Neural crest cell (in vitro differentiated cells): Measurements from ENCODE around the gene ANKHD1. TPM values are rescaled to one million over a fixed set of nuclear protein-coding genes. Genes with fewer than 3 reads are reported as not detected.

Experiments
- DNase-seq: peaks from one replicate; pipeline ENCODE4 v3.0.0; 2021; ENCODE audit warnings: low read depth, mixed read lengths, low spot score
- H3K27ac Mint-ChIP-seq: one replicate; pipeline ENCODE4 v1.8.0; 2021; ENCODE audit warnings: mild to moderate bottlenecking, mixed read lengths; ENCODE audit not compliant: unreplicated experiment
- H3K27me3 Mint-ChIP-seq: 2 replicates; pipeline ENCODE4 v1.8.0; 2021; ENCODE audit warnings: low read depth, mild to moderate bottlenecking, mixed read lengths
- H3K36me3 Mint-ChIP-seq: 2 replicates; pipeline ENCODE4 v1.8.0; 2021; ENCODE audit warnings: low read depth, mild to moderate bottlenecking, mixed read lengths
- H3K4me1 Mint-ChIP-seq: 2 replicates; pipeline ENCODE4 v1.8.0; 2021; ENCODE audit warnings: mixed read lengths
- H3K4me3 Mint-ChIP-seq: one replicate; pipeline ENCODE4 v1.8.0; 2021; ENCODE audit warnings: mild to moderate bottlenecking, mixed read lengths
- H3K9me3 Mint-ChIP-seq: 2 replicates; pipeline ENCODE4 v1.8.0; 2021; ENCODE audit warnings: mixed read lengths
- total RNA-seq: library from RNA; stranded (reverse); gene quantifications from 2 replicates; pipeline ENCODE4 v1.2.1, GENCODE V29; 2021
- TF ChIP-seq, protein P1 (sequence below): fragments of 200-600 bp; sonication (generic); conservative IDR thresholded peaks from 2 replicates; pipeline ENCODE4 v1.5.0; 2021; ENCODE audit warnings: antibody characterized with exemption, mild to moderate bottlenecking

The ANKHD1 gene
- total RNA-seq, 1 donor from 2014 or later, result 152 TPM

GRCh38 chr5:140382866-140383265 lies 18.8 kb upstream of the ANKHD1 start:
- Mint-ChIP-seq H3K4me3 (no peak overlapping the region), H3K9me3 (no peaks in the 10 kb centered on the region), H3K27me3 (no peaks in the 10 kb centered on the region), H3K4me1 (peaks cover 5% of the 10 kb centered on the region), H3K27ac (no peak overlapping the region), H3K36me3 (no peaks in the 10 kb centered on the region)
- no peak for DNase-seq
- TF ChIP-seq, protein P1, sequence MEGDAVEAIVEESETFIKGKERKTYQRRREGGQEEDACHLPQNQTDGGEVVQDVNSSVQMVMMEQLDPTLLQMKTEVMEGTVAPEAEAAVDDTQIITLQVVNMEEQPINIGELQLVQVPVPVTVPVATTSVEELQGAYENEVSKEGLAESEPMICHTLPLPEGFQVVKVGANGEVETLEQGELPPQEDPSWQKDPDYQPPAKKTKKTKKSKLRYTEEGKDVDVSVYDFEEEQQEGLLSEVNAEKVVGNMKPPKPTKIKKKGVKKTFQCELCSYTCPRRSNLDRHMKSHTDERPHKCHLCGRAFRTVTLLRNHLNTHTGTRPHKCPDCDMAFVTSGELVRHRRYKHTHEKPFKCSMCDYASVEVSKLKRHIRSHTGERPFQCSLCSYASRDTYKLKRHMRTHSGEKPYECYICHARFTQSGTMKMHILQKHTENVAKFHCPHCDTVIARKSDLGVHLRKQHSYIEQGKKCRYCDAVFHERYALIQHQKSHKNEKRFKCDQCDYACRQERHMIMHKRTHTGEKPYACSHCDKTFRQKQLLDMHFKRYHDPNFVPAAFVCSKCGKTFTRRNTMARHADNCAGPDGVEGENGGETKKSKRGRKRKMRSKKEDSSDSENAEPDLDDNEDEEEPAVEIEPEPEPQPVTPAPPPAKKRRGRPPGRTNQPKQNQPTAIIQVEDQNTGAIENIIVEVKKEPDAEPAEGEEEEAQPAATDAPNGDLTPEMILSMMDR, result no peak

GRCh38 chr5:140383300-140383699 lies 18.3 kb upstream of the ANKHD1 start:
- H3K4me1 Mint-ChIP-seq, result peaks cover 5% of the 10 kb centered on the region
- no peaks in the 10 kb centered on the region for H3K36me3 Mint-ChIP-seq
- DNase-seq, result no peak
- TF ChIP-seq, protein P1, result no peak
- no peaks in the 10 kb centered on the region for H3K27me3 Mint-ChIP-seq
- H3K9me3 Mint-ChIP-seq, result no peaks in the 10 kb centered on the region
- H3K4me3 Mint-ChIP-seq, result no peak overlapping the region
- H3K27ac Mint-ChIP-seq, result no peak overlapping the region

GRCh38 chr5:140388052-140388451 lies 13.6 kb upstream of the ANKHD1 start:
- H3K36me3 Mint-ChIP-seq, result peaks cover 2% of the 10 kb centered on the region
- no peak overlapping the region for H3K4me3 Mint-ChIP-seq
- peaks cover 5% of the 10 kb centered on the region for H3K4me1 Mint-ChIP-seq
- no peak overlapping the region for H3K27ac Mint-ChIP-seq
- DNase-seq, result no peak
- H3K27me3 Mint-ChIP-seq, result no peaks in the 10 kb centered on the region
- H3K9me3 Mint-ChIP-seq, result no peaks in the 10 kb centered on the region
- TF ChIP-seq, protein P1, result no peak

- peaks cover 2% of the 10 kb centered on the region for H3K36me3 Mint-ChIP-seq
- H3K4me1 Mint-ChIP-seq, result no peaks in the 10 kb centered on the region
- TF ChIP-seq, protein P1, result no peak
- H3K4me3 Mint-ChIP-seq, result no peak overlapping the region
- no peaks in the 10 kb centered on the region for H3K27me3 Mint-ChIP-seq
- no peaks in the 10 kb centered on the region for H3K9me3 Mint-ChIP-seq
- no peak overlapping the region for H3K27ac Mint-ChIP-seq
- no peak for DNase-seq
These were observed 10.3 kb upstream of the ANKHD1 start for GRCh38 chr5:140391312-140391711.

- Mint-ChIP-seq H3K4me3 (no peak overlapping the region), H3K27me3 (no peaks in the 10 kb centered on the region), H3K9me3 (no peaks in the 10 kb centered on the region), H3K36me3 (peaks cover 2% of the 10 kb centered on the region), H3K4me1 (no peaks in the 10 kb centered on the region), H3K27ac (no peak overlapping the region)
- no peak for DNase-seq
- TF ChIP-seq, protein P1, result no peak
These were observed 9.9 kb upstream of the ANKHD1 start for GRCh38 chr5:140391732-140392131.

- H3K4me3 Mint-ChIP-seq, result no peak overlapping the region
- H3K36me3 Mint-ChIP-seq, result peaks cover 2% of the 10 kb centered on the region
- H3K4me1 Mint-ChIP-seq, result no peaks in the 10 kb centered on the region
- TF ChIP-seq, protein P1, result no peak
- H3K27ac Mint-ChIP-seq, result no peak overlapping the region
- no peaks in the 10 kb centered on the region for H3K27me3 Mint-ChIP-seq
- no peaks in the 10 kb centered on the region for H3K9me3 Mint-ChIP-seq
- DNase-seq, result no peak
These were observed 7.9 kb upstream of the ANKHD1 start for GRCh38 chr5:140393738-140394137.
